Adrenal gland (tissue), 5 donors: ENCODE results near the gene TDRD7.

Experiments used
- CTCF ChIP-seq, 6 experiments: fragments of 450-650 bp in 4 of 6; fragments of 200-600 bp in 2 of 6; sonication (generic) in 1 of 6; IDR thresholded peaks; 1 replicate in 5 of 6; 2 replicates in 1 of 6; pipeline versions ENCODE4 v1.5.1 to v1.8.0; 2016 to 2021; ENCODE audit warnings: antibody characterized with exemption in 6 of 6, mild to moderate bottlenecking in 2 of 6, moderate library complexity in 1 of 6
- POLR2A ChIP-seq, 2 donors: fragments of 450-650 bp; IDR thresholded peaks; one replicate each; pipeline ENCODE4 v1.6.1; 2017; ENCODE audit warnings: antibody characterized with exemption in 2 of 2, mild to moderate bottlenecking in 2 of 2, moderate library complexity in 1 of 2
- donor health status: DM: no; HTN: no; CAD: no.

- TF ChIP-seq POLR2A (IDR thresholded peaks at IDR 0.05) (no peak), CTCF (IDR thresholded peaks at IDR 0.05) (no peak)
These were observed 48.9 kb upstream of the TDRD7 start for GRCh38 chr9:97362777-97363545.
